OCI-LY1 (cell line): Measurements from ENCODE around the gene NRIP1.

ENCODE experiments used
- H2AFZ ChIP-seq: fragments of 200-600 bp; sonication (generic), shearing (Covaris generic); 2 replicates; pipeline ENCODE4 v1.6.0; 2014; ENCODE audit warnings: antibody characterized with exemption, mild to moderate bottlenecking, low read length
- H3F3A ChIP-seq: fragments of 200-600 bp; sonication (generic), shearing (Covaris generic); 2 replicates; pipeline ENCODE4 v1.6.0; 2014; ENCODE audit warnings: mild to moderate bottlenecking, antibody characterized with exemption, low read length, moderate library complexity; ENCODE audit not compliant: insufficient read depth
- H3K27ac ChIP-seq: fragments of 200-600 bp; sonication (generic); 2 replicates; pipeline ENCODE4 v1.5.1; 2014; ENCODE audit warnings: low read length, mixed run types, mild to moderate bottlenecking, low read depth; ENCODE audit not compliant: poor library complexity, severe bottlenecking
- H3K27me3 ChIP-seq: fragments of 200-600 bp; sonication (generic); 2 replicates; pipeline ENCODE4 v1.6.0; 2014; ENCODE audit warnings: antibody characterized with exemption, mild to moderate bottlenecking, low read length, moderate library complexity; ENCODE audit not compliant: insufficient read depth
- H3K36me3 ChIP-seq: fragments of 200-600 bp; sonication (generic); 2 replicates; pipeline ENCODE4 v1.6.1; 2014; ENCODE audit warnings: mild to moderate bottlenecking, antibody characterized with exemption, low read length, moderate library complexity, mixed read lengths; ENCODE audit not compliant: insufficient read depth
- H3K4me1 ChIP-seq: fragments of 200-600 bp; sonication (generic); 2 replicates; pipeline ENCODE4 v1.5.1; 2014; ENCODE audit warnings: mild to moderate bottlenecking, low read length, moderate library complexity; ENCODE audit not compliant: insufficient read depth, severe bottlenecking
- H3K4me2 ChIP-seq: fragments of 200-600 bp; sonication (generic), shearing (Covaris generic); 2 replicates; pipeline ENCODE4 v1.6.1; 2014; ENCODE audit warnings: low read length
- H3K4me3 ChIP-seq: fragments of 200-600 bp; sonication (generic); 2 replicates; pipeline ENCODE4 v1.5.1; 2014; ENCODE audit warnings: low read length, low read depth, mild to moderate bottlenecking, mixed read lengths; ENCODE audit not compliant: poor library complexity, severe bottlenecking
- H3K79me2 ChIP-seq: fragments of 200-600 bp; shearing (Covaris generic); 2 replicates; pipeline ENCODE4 v1.6.1; 2016; ENCODE audit warnings: mixed run types, low read length, mixed read lengths; ENCODE audit not compliant: insufficient read depth
- H3K9ac ChIP-seq: fragments of 200-600 bp; sonication (generic), shearing (Covaris generic); 2 replicates; pipeline ENCODE4 v1.6.1; 2014; ENCODE audit warnings: mild to moderate bottlenecking, low read length, mixed read lengths
- H3K9me2 ChIP-seq: fragments of 200-600 bp; sonication (generic), shearing (Covaris generic); 2 replicates; pipeline ENCODE4 v1.6.1; 2014; ENCODE audit warnings: low read depth, mild to moderate bottlenecking, low read length, mixed read lengths
- H3K9me3 ChIP-seq: fragments of 200-600 bp; shearing (Covaris generic); 2 replicates; pipeline ENCODE4 v1.6.1; 2014; ENCODE audit warnings: low read length, mixed read lengths
- H4K20me1 ChIP-seq: fragments of 200-600 bp; sonication (generic), shearing (Covaris generic); 2 replicates; pipeline ENCODE4 v1.6.0; 2016; ENCODE audit warnings: mild to moderate bottlenecking, low read length; ENCODE audit not compliant: insufficient read depth
- CTCF ChIP-seq: fragments of 200-600 bp; sonication (generic), shearing (Covaris generic); IDR thresholded peaks from 2 replicates; pipeline ENCODE4 v1.5.1; 2017; ENCODE audit warnings: mild to moderate bottlenecking, antibody characterized with exemption, low read length, moderate library complexity, mixed read lengths
- EZH2 ChIP-seq: fragments of 200-600 bp; sonication (generic), shearing (Covaris generic); IDR thresholded peaks from 2 replicates; pipeline ENCODE4 v1.8.0; 2017; ENCODE audit warnings: borderline replicate concordance, mixed run types, mild to moderate bottlenecking, antibody characterized with exemption, low read length, moderate library complexity, mixed read lengths

NRIP1 gene

GRCh38 chr21:14998336-14998735, 66.5 kb downstream of the NRIP1 start:
- Histone ChIP-seq H3K9ac (no peak overlapping the region), H3K9me2 (no peaks in the 10 kb centered on the region), H3K27me3 (no peaks in the 10 kb centered on the region), H3K27ac (no peak overlapping the region), H3K79me2 (no peaks in the 10 kb centered on the region), H3K4me3 (no peak overlapping the region), H3K9me3 (no peaks in the 10 kb centered on the region), H4K20me1 (no peaks in the 10 kb centered on the region), H3K36me3 (no peaks in the 10 kb centered on the region), H3K4me2 (no peak overlapping the region), H3F3A (no peaks in the 10 kb centered on the region), H2AFZ (no peak overlapping the region), H3K4me1 (no peaks in the 10 kb centered on the region)
- no peak for TF ChIP-seq CTCF
- TF ChIP-seq EZH2: no peak

GRCh38 chr21:14995695-14996490, 68.9 kb downstream of the NRIP1 start:
- H3K9ac ChIP-seq: no peak overlapping the region
- no peaks in the 10 kb centered on the region for H3K27me3 ChIP-seq
- no peak overlapping the region for H3K27ac ChIP-seq
- H3K4me3 ChIP-seq: no peak overlapping the region
- H3K4me2 ChIP-seq: no peak overlapping the region
- TF ChIP-seq EZH2 (no peak), CTCF (no peak)
- H3K79me2 ChIP-seq: no peaks in the 10 kb centered on the region
- no peaks in the 10 kb centered on the region for H3F3A ChIP-seq
- H3K36me3 ChIP-seq: no peaks in the 10 kb centered on the region
- H2AFZ ChIP-seq: no peak overlapping the region
- no peaks in the 10 kb centered on the region for H4K20me1 ChIP-seq
- no peaks in the 10 kb centered on the region for H3K9me3 ChIP-seq
- H3K9me2 ChIP-seq: no peaks in the 10 kb centered on the region
- H3K4me1 ChIP-seq: no peaks in the 10 kb centered on the region

GRCh38 chr21:14995226-14995625, 69.6 kb downstream of the NRIP1 start:
- Histone ChIP-seq H3K27ac (no peak overlapping the region), H3K9me3 (no peaks in the 10 kb centered on the region), H3F3A (no peaks in the 10 kb centered on the region), H3K79me2 (no peaks in the 10 kb centered on the region), H3K4me1 (no peaks in the 10 kb centered on the region), H3K36me3 (no peaks in the 10 kb centered on the region), H3K4me3 (no peak overlapping the region), H3K27me3 (no peaks in the 10 kb centered on the region), H2AFZ (no peak overlapping the region), H3K9ac (no peak overlapping the region), H3K9me2 (no peaks in the 10 kb centered on the region), H3K4me2 (no peak overlapping the region), H4K20me1 (no peaks in the 10 kb centered on the region)
- TF ChIP-seq EZH2: no peak

- Histone ChIP-seq H3K36me3 (no peaks in the 10 kb centered on the region), H3K79me2 (no peaks in the 10 kb centered on the region)
- TF ChIP-seq EZH2 (no peak), CTCF (no peak)
These were observed 71.7 kb downstream of the NRIP1 start for GRCh38 chr21:14993115-14993514.

More at GRCh38 chr21:14993115-14993514, 71.7 kb downstream of the NRIP1 start:
- H3K4me3 ChIP-seq: no peak overlapping the region
- H3F3A ChIP-seq: no peaks in the 10 kb centered on the region
- H3K4me1 ChIP-seq: no peaks in the 10 kb centered on the region
- H3K9me2 ChIP-seq: no peaks in the 10 kb centered on the region
- no peak overlapping the region for H3K9ac ChIP-seq
- H2AFZ ChIP-seq: no peak overlapping the region
- no peak overlapping the region for H3K27ac ChIP-seq
- H3K4me2 ChIP-seq: no peak overlapping the region
- H4K20me1 ChIP-seq: no peaks in the 10 kb centered on the region
- H3K27me3 ChIP-seq: no peaks in the 10 kb centered on the region
- H3K9me3 ChIP-seq: no peaks in the 10 kb centered on the region
